SK-N-SH treated with all-trans-retinoic acid at 6 μM for 48 hours (cell line): ENCODE data around the gene TMEM100.

Source experiments
- ARNTL ChIP-seq: fragments of 450-650 bp; formaldehyde crosslinking; IDR thresholded peaks from 2 replicates; pipeline ENCODE4 v1.5.0; 2020; ENCODE audit warnings: low read depth, mild to moderate bottlenecking, moderate library complexity, borderline replicate concordance
- CSDC2 ChIP-seq: fragments of 250-450 bp; sonication (Bioruptor Pico); IDR thresholded peaks from 2 replicates; pipeline ENCODE4 v1.5.0; 2020; ENCODE audit warnings: mild to moderate bottlenecking, moderate library complexity
- CSRNP3 ChIP-seq: fragments of 250-450 bp; sonication (Bioruptor Pico); IDR thresholded peaks from 2 replicates; pipeline ENCODE4 v1.5.1; 2021; ENCODE audit warnings: mild to moderate bottlenecking, moderate library complexity
- ESRRG ChIP-seq: fragments of 250-450 bp; sonication (Bioruptor Pico); IDR thresholded peaks from 2 replicates; pipeline ENCODE4 v1.6.1; 2021; ENCODE audit warnings: mild to moderate bottlenecking
- GLIS3 ChIP-seq: fragments of 250-450 bp; sonication (Bioruptor Pico); IDR thresholded peaks from 2 replicates; pipeline ENCODE4 v1.5.0; 2020; ENCODE audit warnings: mild to moderate bottlenecking, moderate library complexity
- PATZ1 ChIP-seq: fragments of 250-450 bp; sonication (Bioruptor Pico); IDR thresholded peaks from 2 replicates; pipeline ENCODE4 v1.8.0; 2020; ENCODE audit warnings: mild to moderate bottlenecking, moderate library complexity, borderline replicate concordance
- PPARA ChIP-seq: fragments of 250-450 bp; sonication (Bioruptor Pico); IDR thresholded peaks from 2 replicates; pipeline ENCODE4 v1.5.0; 2020; ENCODE audit warnings: mild to moderate bottlenecking, borderline replicate concordance
- ZFP30 ChIP-seq: fragments of 450-650 bp; formaldehyde crosslinking; IDR thresholded peaks from 2 replicates; pipeline ENCODE4 v1.5.0; 2022; ENCODE audit warnings: mild to moderate bottlenecking, moderate library complexity
- ZNF565 ChIP-seq: fragments of 450-650 bp; formaldehyde crosslinking; conservative IDR thresholded peaks from 2 replicates; pipeline ENCODE4 v1.5.0; 2020; ENCODE audit warnings: low read depth, mild to moderate bottlenecking, moderate library complexity
- ZNF70 ChIP-seq: fragments of 450-650 bp; formaldehyde crosslinking; IDR thresholded peaks from 2 replicates; pipeline ENCODE4 v1.5.0; 2020; ENCODE audit warnings: mild to moderate bottlenecking, moderate library complexity
- TF ChIP-seq, protein P1 (sequence below): fragments of 250-450 bp; sonication (Bioruptor Pico); IDR thresholded peaks from 2 replicates; pipeline ENCODE4 v1.5.1; 2020; ENCODE audit warnings: low read depth, mild to moderate bottlenecking, moderate library complexity
- TF ChIP-seq, protein P2 (sequence below): fragments of 250-450 bp; sonication (Bioruptor Pico); IDR thresholded peaks from 2 replicates; pipeline ENCODE4 v1.8.0; 2021; ENCODE audit warnings: low read depth, mild to moderate bottlenecking, moderate library complexity, borderline replicate concordance

DNA sequence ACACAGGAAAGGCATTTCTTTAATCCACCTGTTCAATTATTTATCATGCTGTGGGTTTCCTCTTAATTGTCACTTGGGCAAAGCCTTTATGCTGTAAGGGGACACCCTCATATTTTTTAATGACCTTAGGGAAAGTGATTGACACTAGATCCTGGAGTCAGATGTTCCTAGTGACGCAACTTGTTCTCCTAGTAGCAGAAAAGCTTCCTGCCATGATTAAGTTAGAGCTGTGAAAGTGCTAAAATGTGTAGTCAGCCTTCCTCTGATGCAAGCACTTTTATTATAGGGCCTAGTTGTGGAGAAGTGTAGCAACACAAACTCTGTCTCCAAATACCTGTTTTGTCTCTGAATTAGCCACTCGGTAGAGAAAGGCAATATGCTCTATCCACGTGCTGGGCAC lies 12.3 kb downstream of the TMEM100 start:
- TF ChIP-seq, protein P1, sequence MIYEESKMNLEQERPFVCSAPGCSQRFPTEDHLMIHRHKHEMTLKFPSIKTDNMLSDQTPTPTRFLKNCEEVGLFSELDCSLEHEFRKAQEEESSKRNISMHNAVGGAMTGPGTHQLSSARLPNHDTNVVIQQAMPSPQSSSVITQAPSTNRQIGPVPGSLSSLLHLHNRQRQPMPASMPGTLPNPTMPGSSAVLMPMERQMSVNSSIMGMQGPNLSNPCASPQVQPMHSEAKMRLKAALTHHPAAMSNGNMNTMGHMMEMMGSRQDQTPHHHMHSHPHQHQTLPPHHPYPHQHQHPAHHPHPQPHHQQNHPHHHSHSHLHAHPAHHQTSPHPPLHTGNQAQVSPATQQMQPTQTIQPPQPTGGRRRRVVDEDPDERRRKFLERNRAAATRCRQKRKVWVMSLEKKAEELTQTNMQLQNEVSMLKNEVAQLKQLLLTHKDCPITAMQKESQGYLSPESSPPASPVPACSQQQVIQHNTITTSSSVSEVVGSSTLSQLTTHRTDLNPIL, result no peak
- TF ChIP-seq CSDC2 (CRISPR knock-in tag), result no peak
- TF ChIP-seq, protein P2, sequence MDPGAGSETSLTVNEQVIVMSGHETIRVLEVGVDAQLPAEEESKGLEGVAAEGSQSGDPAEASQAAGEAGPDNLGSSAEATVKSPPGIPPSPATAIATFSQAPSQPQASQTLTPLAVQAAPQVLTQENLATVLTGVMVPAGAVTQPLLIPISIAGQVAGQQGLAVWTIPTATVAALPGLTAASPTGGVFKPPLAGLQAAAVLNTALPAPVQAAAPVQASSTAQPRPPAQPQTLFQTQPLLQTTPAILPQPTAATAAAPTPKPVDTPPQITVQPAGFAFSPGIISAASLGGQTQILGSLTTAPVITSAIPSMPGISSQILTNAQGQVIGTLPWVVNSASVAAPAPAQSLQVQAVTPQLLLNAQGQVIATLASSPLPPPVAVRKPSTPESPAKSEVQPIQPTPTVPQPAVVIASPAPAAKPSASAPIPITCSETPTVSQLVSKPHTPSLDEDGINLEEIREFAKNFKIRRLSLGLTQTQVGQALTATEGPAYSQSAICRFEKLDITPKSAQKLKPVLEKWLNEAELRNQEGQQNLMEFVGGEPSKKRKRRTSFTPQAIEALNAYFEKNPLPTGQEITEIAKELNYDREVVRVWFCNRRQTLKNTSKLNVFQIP (CRISPR knock-in tag), result no peak
- TF ChIP-seq GLIS3 (CRISPR knock-in tag), result no peak
- no peak for TF ChIP-seq ZFP30
- TF ChIP-seq ESRRG (CRISPR knock-in tag), result no peak
- TF ChIP-seq PATZ1 (CRISPR knock-in tag), result no peak
- TF ChIP-seq ZNF565, result no peak
- no peak for TF ChIP-seq CSRNP3 (CRISPR knock-in tag)
- TF ChIP-seq ZNF70, result no peak
- no peak for TF ChIP-seq ARNTL (CRISPR knock-in tag)
- TF ChIP-seq PPARA, result no peak
